IgD-negative memory B cell (primary cell): ENCODE measurements around the gene ACAD10. TPM values are rescaled to one million over a fixed set of nuclear protein-coding genes. Genes with fewer than 3 reads are reported as not detected.
"Not testable (repeated sequence)": the region's sequence is repeated elsewhere in the genome, so short reads cannot be mapped to it uniquely, and the experiment has no call there.

Experiments
- H3K27ac Mint-ChIP-seq, 3 donors: one replicate each; pipeline ENCODE4 v1.8.0; 2020 to 2022; ENCODE audit warnings: mild to moderate bottlenecking in 3 of 3, mixed read lengths in 3 of 3, moderate library complexity in 1 of 3
- H3K27me3 Mint-ChIP-seq: one replicate; pipeline ENCODE4 v1.8.0; 2021; ENCODE audit warnings: mixed read lengths
- H3K36me3 Mint-ChIP-seq: one replicate; pipeline ENCODE4 v1.8.0; 2020; ENCODE audit warnings: mild to moderate bottlenecking, mixed read lengths
- H3K4me1 Mint-ChIP-seq, 3 donors: one replicate each; pipeline ENCODE4 v1.8.0; 2020 to 2022; ENCODE audit warnings: mixed read lengths in 3 of 3, mild to moderate bottlenecking in 1 of 3
- H3K4me3 Mint-ChIP-seq, 4 donors: one replicate each; pipeline ENCODE4 v1.8.0; 2020 to 2022; ENCODE audit warnings: mild to moderate bottlenecking in 4 of 4, mixed read lengths in 4 of 4, moderate library complexity in 3 of 4
- H3K9me3 Mint-ChIP-seq, 3 donors: one replicate each; pipeline ENCODE4 v1.8.0; 2020 to 2021; ENCODE audit warnings: mixed read lengths in 3 of 3, mild to moderate bottlenecking in 1 of 3
- polyA plus RNA-seq: library from polyadenylated mRNA; unstranded; fragments of 300-500 nt; fragmentation: Illumina TruSeq; gene quantifications from one replicate; pipeline ENCODE4 v1.2.3, GENCODE V29; 2021

ACAD10 gene
- polyA plus RNA-seq, 1 donor from 2014 or later = 17.5 TPM

- not testable (repeated sequence) for H3K4me3 Mint-ChIP-seq, H3K4me1 Mint-ChIP-seq, H3K27me3 Mint-ChIP-seq, H3K9me3 Mint-ChIP-seq, H3K27ac Mint-ChIP-seq
- H3K36me3 Mint-ChIP-seq = peaks cover 13% of the 10 kb centered on the region
Measured at GRCh38 chr12:111719316-111719715, 33.5 kb downstream of the ACAD10 start.

- H3K9me3 Mint-ChIP-seq = no peaks in the 10 kb centered on the region
- peaks cover 11% of the 10 kb centered on the region for H3K36me3 Mint-ChIP-seq
Measured at GRCh38 chr12:111720457-111720856, 34.6 kb downstream of the ACAD10 start.

GRCh38 chr12:111723646-111724360 is 38.0 kb downstream of the ACAD10 start:
- H3K27me3 Mint-ChIP-seq, H3K36me3 Mint-ChIP-seq, H3K27ac Mint-ChIP-seq, H3K4me3 Mint-ChIP-seq, H3K9me3 Mint-ChIP-seq, H3K4me1 Mint-ChIP-seq: not testable (repeated sequence)

More at GRCh38 chr12:111720457-111720856, 34.6 kb downstream of the ACAD10 start:
- Mint-ChIP-seq H3K4me3 (no peak overlapping the region), H3K27ac (no peak overlapping the region), H3K27me3 (no peaks in the 10 kb centered on the region), H3K4me1 (peaks cover 0 to 2% (median 0%) of the 10 kb centered on the region in 3 donors)

GRCh38 chr12:111728795-111729194 is 42.9 kb downstream of the ACAD10 start:
- Mint-ChIP-seq H3K4me3 (no peak overlapping the region), H3K9me3 (no peaks in the 10 kb centered on the region), H3K27ac (no peak overlapping the region), H3K27me3 (no peaks in the 10 kb centered on the region), H3K4me1 (peaks cover 6 to 10% (median 6%) of the 10 kb centered on the region in 3 donors), H3K36me3 (peaks cover 2% of the 10 kb centered on the region)

- H3K4me3 Mint-ChIP-seq = peak overlapping the region in 2 of 4 donors; percentile 58 to 81
- H3K9me3 Mint-ChIP-seq = no peaks in the 10 kb centered on the region
- H3K27me3 Mint-ChIP-seq = no peaks in the 10 kb centered on the region
- peaks cover 6 to 10% (median 6%) of the 10 kb centered on the region in 3 donors for H3K4me1 Mint-ChIP-seq
- peak overlapping the region in 2 of 3 donors; percentile 41 to 93 for H3K27ac Mint-ChIP-seq
- peaks cover 2% of the 10 kb centered on the region for H3K36me3 Mint-ChIP-seq
Measured at GRCh38 chr12:111730420-111730819, 44.6 kb downstream of the ACAD10 start.

- Mint-ChIP-seq H3K9me3 (no peaks in the 10 kb centered on the region), H3K36me3 (peaks cover 4% of the 10 kb centered on the region), H3K4me1 (peaks cover 6 to 10% (median 6%) of the 10 kb centered on the region in 3 donors), H3K4me3 (no peak overlapping the region), H3K27me3 (no peaks in the 10 kb centered on the region), H3K27ac (peak overlapping the region in 1 of 3 donors; percentile 92)
Measured at GRCh38 chr12:111732786-111733185, 46.9 kb downstream of the ACAD10 start.

- H3K27me3 Mint-ChIP-seq = no peaks in the 10 kb centered on the region
- peaks cover 6 to 10% (median 6%) of the 10 kb centered on the region in 3 donors for H3K4me1 Mint-ChIP-seq
- H3K4me3 Mint-ChIP-seq = peak overlapping the region in 1 of 4 donors; percentile 11
- H3K36me3 Mint-ChIP-seq = peaks cover 4% of the 10 kb centered on the region
- H3K9me3 Mint-ChIP-seq = no peaks in the 10 kb centered on the region
- H3K27ac Mint-ChIP-seq = no peak overlapping the region
Measured at GRCh38 chr12:111733340-111733915, 47.6 kb downstream of the ACAD10 start.

GRCh38 chr12:111739524-111739923 is 53.7 kb downstream of the ACAD10 start:
- not testable (repeated sequence) for H3K4me3 Mint-ChIP-seq, H3K36me3 Mint-ChIP-seq, H3K9me3 Mint-ChIP-seq, H3K4me1 Mint-ChIP-seq, H3K27ac Mint-ChIP-seq, H3K27me3 Mint-ChIP-seq

GRCh38 chr12:111741235-111741812 is 55.5 kb downstream of the ACAD10 start:
- Mint-ChIP-seq H3K27me3 (no peaks in the 10 kb centered on the region), H3K4me3 (peak overlapping the region in 1 of 4 donors; percentile 12), H3K27ac (peak overlapping the region in 1 of 3 donors; percentile 53)

GRCh38 chr12:111745211-111745610 is 59.4 kb downstream of the ACAD10 start:
- no peak overlapping the region for H3K4me3 Mint-ChIP-seq
- H3K9me3 Mint-ChIP-seq = no peaks in the 10 kb centered on the region
- no peak overlapping the region for H3K27ac Mint-ChIP-seq
- peaks cover 5% of the 10 kb centered on the region for H3K36me3 Mint-ChIP-seq
- no peaks in the 10 kb centered on the region for H3K4me1 Mint-ChIP-seq
- no peaks in the 10 kb centered on the region for H3K27me3 Mint-ChIP-seq

More at GRCh38 chr12:111741235-111741812, 55.5 kb downstream of the ACAD10 start:
- Mint-ChIP-seq H3K4me1 (no peaks in the 10 kb centered on the region), H3K36me3 (peaks cover 8% of the 10 kb centered on the region), H3K9me3 (no peaks in the 10 kb centered on the region)

GRCh38 chr12:111747333-111747732 is 61.5 kb downstream of the ACAD10 start:
- no peaks in the 10 kb centered on the region for H3K4me1 Mint-ChIP-seq
- no peaks in the 10 kb centered on the region for H3K9me3 Mint-ChIP-seq
- no peak overlapping the region for H3K4me3 Mint-ChIP-seq
- H3K36me3 Mint-ChIP-seq = peaks cover 5% of the 10 kb centered on the region
- no peaks in the 10 kb centered on the region for H3K27me3 Mint-ChIP-seq
- H3K27ac Mint-ChIP-seq = peak overlapping the region in 1 of 3 donors; percentile 46

GRCh38 chr12:111748151-111748672 is 62.4 kb downstream of the ACAD10 start:
- no peaks in the 10 kb centered on the region for H3K27me3 Mint-ChIP-seq
- peaks cover 5% of the 10 kb centered on the region for H3K36me3 Mint-ChIP-seq
- H3K4me1 Mint-ChIP-seq = no peaks in the 10 kb centered on the region
- no peak overlapping the region for H3K4me3 Mint-ChIP-seq
- no peaks in the 10 kb centered on the region for H3K9me3 Mint-ChIP-seq
- H3K27ac Mint-ChIP-seq = no peak overlapping the region

- H3K36me3 Mint-ChIP-seq = peaks cover 5% of the 10 kb centered on the region
- H3K4me1 Mint-ChIP-seq = no peaks in the 10 kb centered on the region
- H3K27ac Mint-ChIP-seq = no peak overlapping the region
- no peaks in the 10 kb centered on the region for H3K27me3 Mint-ChIP-seq
- no peak overlapping the region for H3K4me3 Mint-ChIP-seq
- H3K9me3 Mint-ChIP-seq = no peaks in the 10 kb centered on the region
Measured at GRCh38 chr12:111748867-111749266, 63.0 kb downstream of the ACAD10 start.

- H3K27ac Mint-ChIP-seq = no peak overlapping the region
- H3K4me1 Mint-ChIP-seq = no peaks in the 10 kb centered on the region
- no peaks in the 10 kb centered on the region for H3K27me3 Mint-ChIP-seq
- H3K9me3 Mint-ChIP-seq = no peaks in the 10 kb centered on the region
- peaks cover 5% of the 10 kb centered on the region for H3K36me3 Mint-ChIP-seq
- no peak overlapping the region for H3K4me3 Mint-ChIP-seq
Measured at GRCh38 chr12:111749391-111749790, 63.5 kb downstream of the ACAD10 start.

- Mint-ChIP-seq H3K4me3 (no peak overlapping the region), H3K36me3 (peaks cover 5% of the 10 kb centered on the region), H3K9me3 (no peaks in the 10 kb centered on the region), H3K27ac (peak overlapping the region in 1 of 3 donors; percentile 53), H3K4me1 (peaks cover 5 to 8% (median 8%) of the 10 kb centered on the region in 3 donors), H3K27me3 (no peaks in the 10 kb centered on the region)
Measured at GRCh38 chr12:111753144-111753881, 67.5 kb downstream of the ACAD10 start.
